Measurements from ENCODE around the gene LPIN3.

LPIN3 gene

DNA sequence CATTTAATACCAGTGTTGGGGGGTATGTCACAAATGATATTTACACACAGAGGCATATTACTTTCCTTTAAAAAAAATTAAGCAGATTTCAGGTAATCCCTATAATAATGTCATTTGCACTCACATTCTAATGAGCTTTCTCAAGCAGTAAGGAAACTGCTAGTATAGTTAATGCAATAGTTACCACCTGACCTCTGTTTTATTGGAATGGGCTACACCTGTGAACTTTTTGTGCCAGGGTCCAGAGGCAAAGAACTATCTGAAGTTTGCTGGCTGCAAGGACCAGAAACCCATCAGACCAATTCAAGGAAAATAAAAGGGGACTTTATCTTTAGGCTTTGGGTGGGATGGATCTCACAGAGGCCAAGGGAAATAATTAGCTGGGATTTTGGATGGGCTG lies 20.2 kb upstream of the LPIN3 start:
- no peak for DNase-seq

GRCh38 chr20:41320976-41321375 lies 19.6 kb upstream of the LPIN3 start:
- no peak for DNase-seq

- no peak for DNase-seq
These were observed 13.4 kb upstream of the LPIN3 start for GRCh38 chr20:41327178-41327577.

- DNase-seq: peak; percentile 99
These were observed 10.9 kb upstream of the LPIN3 start for GRCh38 chr20:41329435-41330342.

DNA sequence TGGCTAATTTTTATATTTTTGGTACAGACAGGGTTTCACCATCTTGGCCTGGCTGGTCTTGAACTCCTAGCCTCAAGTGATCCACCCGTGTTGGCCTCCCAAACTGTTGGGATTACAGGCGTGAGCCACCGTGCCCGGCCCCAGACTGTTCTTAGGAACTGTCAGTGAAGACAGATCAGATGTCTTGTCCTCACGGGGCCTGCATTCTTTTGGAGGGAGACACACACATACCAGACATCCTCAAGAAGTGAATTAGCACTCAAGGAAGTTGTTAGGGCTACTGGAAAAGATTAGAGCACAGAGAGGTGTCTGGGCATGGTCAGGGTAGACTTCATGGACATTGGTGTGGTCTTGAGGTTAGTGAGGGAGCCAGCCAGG lies 10.3 kb upstream of the LPIN3 start:
- DNase-seq: peak; percentile 79

- no peak for DNase-seq
These were observed 9.7 kb upstream of the LPIN3 start for GRCh38 chr20:41330941-41331340.

DNA sequence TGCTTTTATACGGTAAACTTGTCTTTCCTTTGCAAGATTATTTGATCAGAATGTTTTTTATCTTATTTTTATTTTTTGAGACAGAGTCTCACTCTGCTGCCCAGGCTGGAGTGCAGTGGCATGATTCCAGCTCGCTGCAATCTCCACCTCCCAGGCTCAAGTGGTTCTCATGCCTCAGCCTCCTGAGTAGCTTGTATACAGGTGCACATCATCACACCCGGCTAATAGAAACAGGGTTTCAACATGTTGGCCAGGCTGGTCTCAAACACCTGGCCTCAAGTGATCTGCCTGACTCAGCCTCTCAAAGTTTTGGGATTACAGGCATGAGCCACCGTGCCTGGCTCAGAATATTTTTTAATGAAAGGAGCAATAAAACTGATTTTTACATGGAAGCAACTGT lies 8.9 kb upstream of the LPIN3 start:
- DNase-seq: no peak

DNA sequence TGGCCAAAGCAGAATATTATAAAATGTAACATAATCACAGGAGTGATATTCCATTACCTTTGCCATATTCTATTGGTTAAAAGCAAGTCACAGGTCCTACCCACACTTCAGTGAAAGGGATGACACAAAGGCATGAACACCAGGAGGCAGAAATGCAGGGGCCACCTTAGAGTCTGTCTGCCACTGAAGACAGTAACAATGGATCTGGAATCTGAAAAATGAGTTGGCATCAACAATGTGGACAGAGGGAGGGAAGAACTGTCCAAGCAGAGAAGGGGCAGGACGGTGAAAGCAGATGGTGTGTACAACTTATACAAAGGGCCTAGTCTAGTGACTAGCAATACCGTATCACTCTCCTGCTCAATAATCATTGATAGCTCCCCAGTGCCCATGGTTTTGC lies 6.6 kb upstream of the LPIN3 start:
- DNase-seq: no peak

GRCh38 chr20:41334443-41335421 lies 5.9 kb upstream of the LPIN3 start:
- no peak for DNase-seq

- DNase-seq: no peak
These were observed 5.0 kb upstream of the LPIN3 start for GRCh38 chr20:41335591-41335990.

DNA sequence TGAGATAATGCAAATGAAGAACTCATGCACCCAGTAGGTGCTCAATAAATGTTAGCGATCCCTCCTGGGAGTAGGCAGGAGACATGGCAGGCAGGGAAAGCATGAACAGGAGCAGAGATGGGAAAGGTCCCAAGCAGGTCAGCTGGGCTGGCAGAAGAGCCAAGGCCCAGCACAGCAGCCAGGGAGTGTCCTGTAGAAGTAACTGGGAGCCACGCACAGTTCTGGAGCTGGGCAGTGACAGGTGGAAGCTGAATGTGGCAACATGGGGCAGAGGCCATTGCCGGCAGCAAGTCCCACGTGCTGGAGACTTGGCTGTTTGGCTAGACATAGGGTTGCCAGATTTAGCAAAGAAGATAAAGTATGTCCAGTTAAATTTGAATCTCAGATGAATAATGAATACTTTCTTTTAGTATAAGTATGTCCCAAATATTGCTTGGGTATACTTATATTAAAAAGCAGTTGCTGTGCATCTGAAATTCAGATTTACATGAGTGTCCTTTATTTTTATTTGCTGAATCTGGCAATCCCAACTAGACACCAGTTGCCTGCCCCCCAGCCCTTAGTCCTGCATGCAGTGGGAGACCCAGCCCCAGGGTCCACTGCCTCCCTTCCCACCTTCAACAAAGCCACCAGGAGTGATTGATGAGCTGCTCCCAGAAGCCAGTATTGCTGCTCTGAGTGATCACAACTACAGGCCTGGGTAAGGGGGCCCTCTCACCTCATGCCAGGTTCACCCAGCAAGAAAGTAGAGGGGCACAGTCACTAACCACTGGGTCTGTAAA lies 3.7 kb upstream of the LPIN3 start:
- no peak for DNase-seq

- DNase-seq: peak; percentile 53
These were observed 679 bp upstream of the LPIN3 start for GRCh38 chr20:41339957-41340326.

DNA sequence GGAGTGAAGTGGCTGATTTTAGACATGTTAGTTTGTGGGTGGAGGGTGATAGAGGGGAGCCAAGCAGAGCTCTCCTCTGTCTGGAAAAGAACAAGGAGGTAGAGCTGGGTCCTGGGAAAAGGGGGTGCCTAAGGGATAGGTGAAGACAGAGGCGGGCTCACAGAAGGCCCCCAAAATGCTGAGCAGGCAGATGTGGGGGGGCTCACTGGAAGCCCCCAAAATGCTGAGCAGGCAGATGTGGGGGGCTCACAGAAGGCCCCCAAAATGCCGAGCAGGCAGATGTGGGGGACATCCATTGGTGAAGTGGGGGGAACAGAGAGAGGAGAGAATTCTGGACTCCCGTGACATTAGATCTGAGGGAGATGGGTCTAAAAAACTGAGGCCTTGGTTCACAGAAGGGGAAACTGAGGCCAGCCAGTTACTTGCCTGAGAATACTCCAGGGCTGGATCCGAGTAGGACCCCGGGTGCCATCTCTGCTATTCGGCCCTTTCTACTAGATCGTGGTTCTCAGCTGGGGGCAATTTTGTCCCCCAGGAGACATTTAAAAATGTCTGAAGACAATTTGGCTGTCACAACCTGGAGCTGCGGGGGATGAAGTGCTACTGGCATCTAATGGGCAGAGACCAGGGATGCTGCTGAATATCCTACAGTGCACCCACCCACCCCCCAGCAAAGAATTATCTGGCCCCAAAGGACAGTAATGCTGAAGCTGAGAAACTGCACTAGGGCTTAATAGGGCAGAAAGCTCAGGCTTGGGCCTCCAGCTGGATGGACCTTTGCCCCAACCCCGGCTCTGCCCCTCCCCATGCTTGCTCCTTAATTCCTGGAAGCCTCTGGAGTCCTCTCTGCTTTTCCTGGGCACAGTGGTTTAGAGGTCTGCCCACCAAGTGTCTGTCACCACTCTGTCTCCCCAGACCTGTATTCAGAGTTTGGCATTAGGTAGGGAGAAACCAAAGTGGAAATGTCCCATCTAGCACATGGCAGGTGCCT lies 2.1 kb downstream of the LPIN3 start:
- DNase-seq: no peak

DNA sequence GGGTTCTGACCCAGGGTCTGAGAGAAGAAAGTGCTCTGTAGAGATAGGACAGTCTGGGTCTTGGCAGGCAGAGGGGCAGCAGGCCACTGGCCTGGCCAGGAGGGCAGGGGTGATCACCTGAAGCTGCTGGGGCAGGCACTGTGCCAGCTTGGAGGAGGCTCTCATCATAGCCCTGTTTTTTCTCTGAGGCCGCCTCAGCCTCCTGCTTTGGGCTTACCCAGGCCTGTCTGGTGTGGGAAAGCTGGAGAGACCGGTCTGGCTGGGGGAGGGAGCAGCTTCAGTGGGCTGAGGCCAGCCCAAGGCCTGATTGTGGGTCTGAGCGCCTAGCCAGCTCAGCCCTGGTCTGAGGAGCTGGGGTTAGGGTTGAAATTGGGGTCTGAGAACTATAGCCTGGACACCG lies 3.9 kb downstream of the LPIN3 start:
- DNase-seq: no peak

- DNase-seq: no peak
These were observed 4.5 kb downstream of the LPIN3 start for GRCh38 chr20:41344938-41345728.

DNA sequence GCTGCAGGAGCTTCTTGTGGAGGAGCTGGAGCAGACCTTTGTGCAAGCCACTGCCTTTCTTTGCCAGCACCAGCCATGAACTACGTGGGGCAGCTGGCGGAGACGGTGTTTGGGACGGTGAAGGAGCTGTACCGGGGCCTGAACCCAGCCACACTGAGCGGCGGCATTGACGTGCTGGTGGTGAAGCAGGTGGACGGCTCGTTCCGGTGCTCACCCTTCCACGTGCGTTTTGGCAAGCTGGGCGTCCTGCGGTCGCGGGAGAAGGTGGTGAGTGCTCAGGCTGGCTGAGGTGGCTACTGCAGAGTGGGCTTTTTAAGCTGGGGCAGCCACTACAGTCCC lies 5.1 kb downstream of the LPIN3 start:
- no peak for DNase-seq

GRCh38 chr20:41347523-41348429 lies 7.2 kb downstream of the LPIN3 start:
- peak; percentile 28 for DNase-seq

DNA sequence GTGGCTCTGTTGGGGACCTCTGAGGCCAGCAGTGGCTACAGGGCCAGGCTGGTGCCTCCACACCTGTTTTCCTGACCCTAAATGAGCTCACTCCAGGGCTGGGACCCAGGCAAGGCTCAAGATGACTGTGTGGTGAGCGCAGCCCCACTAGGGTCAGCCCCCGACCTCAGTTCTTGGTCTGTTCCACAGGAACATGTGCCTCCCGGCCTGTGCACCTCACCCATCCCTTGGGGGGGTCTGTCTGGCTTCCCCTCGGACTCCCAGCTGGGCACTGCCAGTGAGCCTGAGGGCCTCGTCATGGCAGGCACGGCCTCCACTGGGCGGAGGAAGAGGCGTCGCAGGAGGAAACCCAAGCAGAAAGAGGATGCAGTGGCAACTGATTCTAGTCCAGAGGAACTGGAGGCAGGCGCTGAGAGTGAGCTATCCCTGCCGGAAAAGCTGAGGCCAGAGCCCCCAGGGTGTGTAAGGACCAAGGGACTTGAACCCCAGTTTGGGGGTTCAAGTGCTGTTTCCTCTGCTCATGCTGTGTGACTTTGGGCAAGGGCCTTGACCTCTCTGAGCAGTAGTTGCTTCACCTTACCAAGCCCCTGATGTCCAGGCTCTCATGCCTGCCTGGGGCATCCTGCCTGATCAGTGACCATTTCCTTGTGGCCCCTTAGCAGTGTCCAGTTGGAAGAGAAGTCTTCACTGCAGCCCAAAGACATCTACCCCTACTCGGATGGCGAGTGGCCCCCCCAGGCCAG lies 8.0 kb downstream of the LPIN3 start:
- DNase-seq: no peak

GRCh38 chr20:41349266-41349665 lies 8.6 kb downstream of the LPIN3 start:
- no peak for DNase-seq

All from fibroblast of skin of abdomen (primary cell).